Vagina (tissue), 2 donors: ENCODE measurements around the gene OSBPL1A.

ENCODE experiments used
- POLR2A ChIP-seq, 2 donors: fragments of 450-650 bp; IDR thresholded peaks; one replicate each; pipeline ENCODE4 v1.6.1; 2017; ENCODE audit warnings: antibody characterized with exemption in 2 of 2, mild to moderate bottlenecking in 2 of 2, moderate library complexity in 2 of 2
- POLR2AphosphoS5 ChIP-seq, 2 donors: sonication (generic); formaldehyde crosslinking; IDR thresholded peaks; one replicate each; pipeline ENCODE4 v1.9.0; 2017; ENCODE audit warnings: antibody characterized with exemption in 2 of 2, mild to moderate bottlenecking in 2 of 2, low read depth in 1 of 2; ENCODE audit not compliant: insufficient read depth in 1 of 2
- TF ChIP-seq, protein P1 (sequence below), 3 experiments: fragments of 450-650 bp in 2 of 3; fragments of 200-600 bp in 1 of 3; sonication (generic) in 1 of 3; IDR thresholded peaks; one replicate each; pipeline ENCODE4 v1.5.1; 2017 to 2019; ENCODE audit warnings: antibody characterized with exemption in 3 of 3, mild to moderate bottlenecking in 2 of 3, moderate library complexity in 2 of 3

- TF ChIP-seq POLR2AphosphoS5 (IDR thresholded peaks at IDR 0.05; ENCODE audit: insufficient read depth in 1 of 2, low read depth in 1 of 2) = no peak
- TF ChIP-seq, protein P1, sequence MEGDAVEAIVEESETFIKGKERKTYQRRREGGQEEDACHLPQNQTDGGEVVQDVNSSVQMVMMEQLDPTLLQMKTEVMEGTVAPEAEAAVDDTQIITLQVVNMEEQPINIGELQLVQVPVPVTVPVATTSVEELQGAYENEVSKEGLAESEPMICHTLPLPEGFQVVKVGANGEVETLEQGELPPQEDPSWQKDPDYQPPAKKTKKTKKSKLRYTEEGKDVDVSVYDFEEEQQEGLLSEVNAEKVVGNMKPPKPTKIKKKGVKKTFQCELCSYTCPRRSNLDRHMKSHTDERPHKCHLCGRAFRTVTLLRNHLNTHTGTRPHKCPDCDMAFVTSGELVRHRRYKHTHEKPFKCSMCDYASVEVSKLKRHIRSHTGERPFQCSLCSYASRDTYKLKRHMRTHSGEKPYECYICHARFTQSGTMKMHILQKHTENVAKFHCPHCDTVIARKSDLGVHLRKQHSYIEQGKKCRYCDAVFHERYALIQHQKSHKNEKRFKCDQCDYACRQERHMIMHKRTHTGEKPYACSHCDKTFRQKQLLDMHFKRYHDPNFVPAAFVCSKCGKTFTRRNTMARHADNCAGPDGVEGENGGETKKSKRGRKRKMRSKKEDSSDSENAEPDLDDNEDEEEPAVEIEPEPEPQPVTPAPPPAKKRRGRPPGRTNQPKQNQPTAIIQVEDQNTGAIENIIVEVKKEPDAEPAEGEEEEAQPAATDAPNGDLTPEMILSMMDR (IDR thresholded peaks at IDR 0.05) = no peak
- no peak for TF ChIP-seq POLR2A (IDR thresholded peaks at IDR 0.05)
Measured at GRCh38 chr18:24270937-24271380, 126.7 kb downstream of the OSBPL1A start.
